Omental fat pad (tissue), 4 donors: ENCODE data around the gene CEMIP2. TPM values are rescaled to one million over a fixed set of nuclear protein-coding genes. Genes with fewer than 3 reads are reported as not detected.

Source experiments
- ATAC-seq: fragments of 150-250 bp; one replicate; pipeline ENCODE4 v1.9.1; 2016; ENCODE audit warnings: mild to moderate bottlenecking, moderate library complexity; ENCODE audit not compliant: low FRiP score
- DNase-seq: peaks from one replicate; pipeline ENCODE4 v3.0.0-alpha.2; 2019; ENCODE audit warnings: low spot score
- total RNA-seq, 4 donors: library from RNA; depleted of rRNA; stranded (reverse); fragments of >200 nt; gene quantifications; one replicate each; pipeline ENCODE4 v1.1.0, GENCODE V29; 2016
- TF ChIP-seq, protein P1 (sequence below), 3 donors: fragments of 450-650 bp; IDR thresholded peaks; one replicate each; pipeline ENCODE4 v1.5.1; 2016 to 2017; ENCODE audit warnings: antibody characterized with exemption in 3 of 3, mild to moderate bottlenecking in 3 of 3, moderate library complexity in 2 of 3

The CEMIP2 gene
- total RNA-seq, 4 donors from 2014 or later = 67.1 to 496 (median 126) TPM

DNA sequence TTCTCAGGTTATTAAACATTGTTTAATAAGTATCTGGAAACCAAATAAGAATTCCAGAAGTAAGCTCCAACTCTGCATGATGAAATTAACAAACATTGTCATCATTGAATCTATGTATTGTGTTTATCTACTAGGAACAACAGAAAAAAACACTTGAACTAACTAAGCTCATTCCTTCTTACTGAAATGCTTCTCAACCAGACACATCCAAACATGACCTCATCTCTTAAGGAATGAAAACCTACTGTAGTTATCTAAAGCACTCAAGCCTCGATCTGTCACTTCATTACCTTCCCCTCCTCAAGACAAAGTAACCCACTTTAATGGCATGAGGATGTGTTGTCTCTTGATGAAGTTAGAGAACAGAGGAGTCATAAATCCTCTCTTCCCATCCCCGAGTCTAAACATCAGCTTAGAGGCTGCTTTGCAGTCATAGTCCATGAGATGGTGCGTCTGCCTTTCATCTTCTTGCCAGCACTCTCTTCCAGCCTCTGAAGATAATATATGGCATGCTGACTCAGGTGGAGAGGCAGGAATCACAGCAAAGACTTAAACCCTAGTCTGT lies 86.5 kb downstream of the CEMIP2 start:
- TF ChIP-seq, protein P1, sequence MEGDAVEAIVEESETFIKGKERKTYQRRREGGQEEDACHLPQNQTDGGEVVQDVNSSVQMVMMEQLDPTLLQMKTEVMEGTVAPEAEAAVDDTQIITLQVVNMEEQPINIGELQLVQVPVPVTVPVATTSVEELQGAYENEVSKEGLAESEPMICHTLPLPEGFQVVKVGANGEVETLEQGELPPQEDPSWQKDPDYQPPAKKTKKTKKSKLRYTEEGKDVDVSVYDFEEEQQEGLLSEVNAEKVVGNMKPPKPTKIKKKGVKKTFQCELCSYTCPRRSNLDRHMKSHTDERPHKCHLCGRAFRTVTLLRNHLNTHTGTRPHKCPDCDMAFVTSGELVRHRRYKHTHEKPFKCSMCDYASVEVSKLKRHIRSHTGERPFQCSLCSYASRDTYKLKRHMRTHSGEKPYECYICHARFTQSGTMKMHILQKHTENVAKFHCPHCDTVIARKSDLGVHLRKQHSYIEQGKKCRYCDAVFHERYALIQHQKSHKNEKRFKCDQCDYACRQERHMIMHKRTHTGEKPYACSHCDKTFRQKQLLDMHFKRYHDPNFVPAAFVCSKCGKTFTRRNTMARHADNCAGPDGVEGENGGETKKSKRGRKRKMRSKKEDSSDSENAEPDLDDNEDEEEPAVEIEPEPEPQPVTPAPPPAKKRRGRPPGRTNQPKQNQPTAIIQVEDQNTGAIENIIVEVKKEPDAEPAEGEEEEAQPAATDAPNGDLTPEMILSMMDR (IDR thresholded peaks at IDR 0.05) = no peak
- DNase-seq (no peak), ATAC-seq (peak; percentile 24)

DNA sequence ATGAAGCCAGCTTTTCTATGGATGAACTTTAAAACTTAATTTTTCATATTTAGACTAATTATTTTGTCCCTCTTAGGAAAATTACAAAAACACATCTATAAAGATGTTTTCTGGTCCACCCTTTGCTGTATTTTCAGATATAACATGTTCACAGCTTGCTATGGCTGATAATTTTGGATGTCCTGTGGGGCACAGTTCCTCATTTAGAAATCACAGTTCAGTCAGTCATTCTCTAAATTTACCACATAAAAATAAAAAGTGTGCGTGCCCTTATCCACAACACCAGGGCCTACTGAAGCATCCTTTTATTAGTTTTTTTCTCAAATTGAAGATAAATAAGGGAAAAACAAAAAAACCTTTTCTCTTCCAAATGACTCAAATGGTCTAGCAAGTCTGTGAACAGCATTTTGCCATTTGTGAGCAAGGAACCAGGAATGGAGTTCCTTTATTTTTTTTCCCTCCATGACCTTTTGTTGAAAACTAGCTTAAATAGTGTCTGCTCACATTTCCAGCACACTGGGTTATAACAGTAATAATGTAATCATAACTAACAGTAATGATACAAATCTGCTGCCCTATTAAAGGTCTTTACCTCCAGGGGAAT lies 87.1 kb downstream of the CEMIP2 start:
- no peak for DNase-seq
- TF ChIP-seq, protein P1 (IDR thresholded peaks at IDR 0.05) = no peak
- ATAC-seq = peak; percentile 13

DNA sequence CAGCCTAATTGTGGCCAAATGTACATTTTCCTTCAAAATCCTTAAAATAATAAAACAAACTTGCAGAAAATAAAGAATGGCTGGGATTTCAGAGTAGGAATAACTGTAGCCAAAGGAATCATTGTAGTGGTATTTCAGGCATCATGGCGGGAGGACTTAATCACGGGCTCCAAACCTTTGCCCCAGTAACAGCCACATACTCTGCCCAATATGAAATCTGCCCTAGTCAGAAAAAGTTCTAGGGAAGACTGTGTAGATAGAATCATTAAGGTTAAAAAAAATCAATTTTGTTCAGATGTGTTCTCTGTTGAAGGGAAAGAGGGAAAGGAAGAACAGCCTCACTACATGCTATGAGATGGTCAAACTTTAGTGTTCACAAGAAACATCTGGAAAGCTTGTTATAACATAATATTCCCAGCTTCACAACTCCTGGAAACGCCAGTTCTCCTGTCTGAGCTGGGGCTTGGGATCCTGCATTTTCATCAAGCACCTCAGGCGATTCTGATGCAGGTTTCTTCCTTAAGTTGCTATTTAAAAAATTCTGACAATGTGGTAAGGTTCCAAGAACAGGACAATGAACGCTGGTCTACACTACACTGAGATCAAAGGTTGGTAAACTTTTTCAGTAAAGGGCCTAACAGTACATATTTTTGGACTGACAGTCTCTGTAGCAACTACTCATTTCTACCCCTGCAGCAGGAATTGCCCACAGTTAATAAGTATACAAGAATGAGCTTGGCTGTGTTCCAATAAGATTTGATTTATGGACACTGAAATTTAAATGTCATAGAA lies 87.9 kb downstream of the CEMIP2 start:
- TF ChIP-seq, protein P1 (IDR thresholded peaks at IDR 0.05) = no peak
- ATAC-seq = peak; percentile 72
- no peak for DNase-seq

DNA sequence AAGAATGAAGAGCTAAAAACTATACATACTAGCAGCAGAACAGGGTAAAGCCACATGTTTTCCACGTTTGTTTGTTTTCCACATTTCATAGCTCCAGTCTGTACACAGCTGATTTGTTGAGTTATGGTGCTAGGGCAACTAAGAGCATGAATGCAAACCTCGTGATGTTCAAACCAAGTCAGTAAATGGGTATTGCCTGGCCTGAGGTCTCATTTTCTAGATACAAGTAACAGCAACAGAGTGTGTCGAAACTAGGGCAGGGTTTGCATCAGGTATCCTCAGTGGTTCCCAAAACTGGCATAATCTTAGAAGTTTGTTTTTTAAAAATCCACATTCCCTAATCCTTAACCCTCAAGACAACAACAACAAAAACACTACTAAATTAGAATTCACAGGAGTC lies 89.3 kb downstream of the CEMIP2 start:
- ATAC-seq = no peak
- TF ChIP-seq, protein P1 (IDR thresholded peaks at IDR 0.05) = no peak
- DNase-seq = no peak

DNA sequence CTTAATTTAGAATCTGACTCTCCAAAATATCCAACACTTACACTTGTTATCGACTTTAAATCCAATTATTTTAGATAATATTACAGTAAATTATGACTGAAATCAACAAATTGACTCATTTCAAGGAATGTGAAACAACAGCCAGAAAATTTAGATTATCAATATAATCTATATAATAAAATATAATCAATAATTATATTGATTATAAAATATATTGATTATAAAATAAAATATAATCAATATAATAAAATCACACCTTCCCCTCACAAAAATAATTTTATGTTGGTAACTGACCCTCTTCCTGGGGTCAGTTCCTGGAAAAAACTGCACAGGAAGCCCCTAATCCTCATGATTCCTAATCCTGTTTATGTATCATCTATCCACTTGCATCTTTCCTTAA lies 91.1 kb downstream of the CEMIP2 start:
- ATAC-seq (no peak), DNase-seq (no peak)
- TF ChIP-seq, protein P1 (IDR thresholded peaks at IDR 0.05) = no peak

DNA sequence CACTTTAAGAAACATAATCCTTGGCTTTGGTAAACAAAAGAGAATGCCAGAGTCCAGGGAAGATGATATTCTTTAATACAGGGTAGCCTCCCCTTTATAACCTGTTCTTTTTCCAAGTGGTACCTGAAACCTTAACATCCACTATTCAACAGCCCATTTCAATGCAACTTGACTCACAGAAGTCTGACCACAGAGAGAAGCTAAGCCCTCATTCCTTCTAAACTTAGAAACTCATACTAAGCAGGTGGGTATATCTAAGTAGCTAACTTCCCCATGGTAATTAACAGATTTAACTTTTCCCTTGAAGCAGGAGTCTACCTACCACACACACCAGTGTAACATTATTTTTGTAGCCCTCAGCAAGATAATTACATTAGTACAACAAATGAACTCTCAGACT lies 91.9 kb downstream of the CEMIP2 start:
- TF ChIP-seq, protein P1 (IDR thresholded peaks at IDR 0.05) = no peak
- no peak for ATAC-seq
- DNase-seq = no peak

DNA sequence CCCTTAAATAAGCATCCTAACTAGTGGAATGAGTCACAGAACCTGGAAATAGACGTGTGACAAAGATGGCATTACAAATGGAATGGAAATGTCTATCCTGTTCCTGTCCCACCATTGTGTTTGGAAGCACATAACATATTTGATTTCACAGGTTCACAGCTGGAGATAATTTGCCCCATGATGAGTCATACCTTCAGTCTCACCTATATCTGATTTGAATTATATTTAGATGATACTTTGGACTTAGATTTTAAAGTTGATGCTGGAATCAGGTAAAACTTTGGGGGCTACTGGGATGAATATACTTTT lies 92.5 kb downstream of the CEMIP2 start:
- TF ChIP-seq, protein P1 (IDR thresholded peaks at IDR 0.05) = no peak
- ATAC-seq = no peak
- no peak for DNase-seq
